HCT116 (cell line): Measurements from ENCODE around the gene ABHD16A. TPM values are rescaled to one million over a fixed set of nuclear protein-coding genes. Genes with fewer than 3 reads are reported as not detected.
A peak's percentile ranks its signal among the peaks of the same experiment; 100 is the strongest.

Source experiments
- ATAC-seq: fragments of 200-7000 bp; cut with Tn5 transposase; 2 replicates; pipeline ENCODE4 v1.9.1; 2020; ENCODE audit warnings: mild to moderate bottlenecking, moderate library complexity
- BruUV-seq: library from RNA; stranded (reverse); fragments of 400-500 nt; replicated peaks from 2 replicates; lab custom pipeline; 2021; lab: Mats Ljungman, UMichigan
- CTCF ChIA-PET: fragments of 300-600 bp; sonication (Branson Sonifier 250); formaldehyde crosslinking; loops from one replicate; lab custom pipeline; 2021; ENCODE audit warnings: antibody characterized with exemption; lab: Charles Lee
- POLR2A ChIA-PET: fragments of 300-600, 350-600 bp; sonication (Branson Sonifier 250); formaldehyde crosslinking; loops from one replicate; lab custom pipeline; 2021; ENCODE audit warnings: antibody characterized with exemption; lab: Charles Lee
- RAD21 ChIA-PET, 2 experiments: fragments of 300-600 bp; sonication (Branson Sonifier 250); formaldehyde crosslinking; loops; one replicate each; lab custom pipeline; 2023; ENCODE audit warnings: low total read pairs in 2 of 2; ENCODE audit not compliant: uncharacterized antibody in 2 of 2, unreplicated experiment in 2 of 2, low non-redundant PET in 1 of 2; lab: Charles Lee
- DNase-seq: peaks from one replicate; pipeline ENCODE4 v3.0.0-alpha.2; 2010; ENCODE audit warnings: low read depth, low spot score
- H2AFZ ChIP-seq: fragments of 200-600 bp; shearing (Covaris generic), sonication (generic); 2 replicates; pipeline ENCODE4 v1.6.1; 2017; ENCODE audit warnings: low read depth, mixed run types, mixed read lengths, antibody characterized with exemption, low read length; ENCODE audit not compliant: poor library complexity, severe bottlenecking
- H3K27ac ChIP-seq: 2 replicates; pipeline ENCODE4 v1.5.1; 2012; ENCODE audit warnings: low read depth, low read length
- H3K27me3 ChIP-seq: fragments of 200-600 bp; sonication (generic); 2 replicates; pipeline ENCODE4 v1.6.1; 2016; ENCODE audit warnings: mixed run types, low read length, mixed read lengths; ENCODE audit not compliant: insufficient read depth
- H3K36me3 ChIP-seq, 2 experiments: fragments of 200-500 bp in 1 of 2; fragments of 200-600 bp in 1 of 2; sonication (Bioruptor generic) in 1 of 2; sonication (generic) in 1 of 2; 2 replicates each; pipeline versions ENCODE4 v1.5.1 to v1.6.1; 2014 to 2016; ENCODE audit warnings: low read length in 2 of 2, inconsistent platforms in 1 of 2, mixed read lengths in 1 of 2, mixed run types in 1 of 2; ENCODE audit not compliant: insufficient read depth in 2 of 2, control insufficient read depth in 1 of 2
- H3K4me1 ChIP-seq, 2 experiments: fragments of 200-600 bp in 1 of 2; sonication (generic) in 1 of 2; 2 replicates each; pipeline versions ENCODE4 v1.5.1 to v1.6.1; 2012 to 2017; ENCODE audit warnings: low read length in 2 of 2, inconsistent platforms in 1 of 2, mild to moderate bottlenecking in 1 of 2, mixed read lengths in 1 of 2, mixed run types in 1 of 2, moderate library complexity in 1 of 2; ENCODE audit not compliant: insufficient read depth in 2 of 2, control insufficient read depth in 1 of 2
- H3K4me2 ChIP-seq: fragments of 200-600 bp; sonication (generic); 2 replicates; pipeline ENCODE4 v1.6.1; 2017; ENCODE audit warnings: mixed run types, low read length, mixed read lengths
- H3K4me3 ChIP-seq, 2 experiments: fragments of 200-600 bp in 1 of 2; sonication (generic) in 1 of 2; replicated peaks in 1 of 2; 2 replicates each; pipeline ENCODE4 v1.5.1; 2011 to 2016; ENCODE audit warnings: low read length in 2 of 2, control low read depth in 1 of 2, low read depth in 1 of 2, mild to moderate bottlenecking in 1 of 2, mixed read lengths in 1 of 2, mixed run types in 1 of 2
- H3K79me2 ChIP-seq: fragments of 200-600 bp; sonication (generic); 2 replicates; pipeline ENCODE4 v1.6.1; 2017; ENCODE audit warnings: mild to moderate bottlenecking, mixed run types, low read length, moderate library complexity, mixed read lengths; ENCODE audit not compliant: insufficient read depth
- H3K9ac ChIP-seq: fragments of 200-600 bp; sonication (generic); 2 replicates; pipeline ENCODE4 v1.6.1; 2016; ENCODE audit warnings: low read length, mixed read lengths
- H3K9me2 ChIP-seq: fragments of 200-600 bp; sonication (generic), shearing (Covaris generic); 2 replicates; pipeline ENCODE4 v1.6.1; 2017; ENCODE audit warnings: mixed run types, mild to moderate bottlenecking, moderate library complexity; ENCODE audit not compliant: insufficient read depth
- H3K9me3 ChIP-seq, 2 experiments: fragments of 200-500 bp in 1 of 2; fragments of 200-600 bp in 1 of 2; sonication (Bioruptor generic) in 1 of 2; sonication (generic) in 1 of 2; 2 replicates each; pipeline ENCODE4 v1.6.1; 2014 to 2017; ENCODE audit warnings: low read length in 2 of 2, mixed read lengths in 2 of 2, inconsistent platforms in 1 of 2, low read depth in 1 of 2, mild to moderate bottlenecking in 1 of 2, mixed run types in 1 of 2, moderate library complexity in 1 of 2; ENCODE audit not compliant: control insufficient read depth in 1 of 2, insufficient read depth in 1 of 2
- H4K20me1 ChIP-seq: fragments of 200-600 bp; sonication (generic), shearing (Covaris generic); 2 replicates; pipeline ENCODE4 v1.6.1; 2017; ENCODE audit warnings: mixed run types, mild to moderate bottlenecking, moderate library complexity; ENCODE audit not compliant: insufficient read depth
- EZH2phosphoT487 ChIP-seq: fragments of 200-600 bp; IDR thresholded peaks from 2 replicates; pipeline ENCODE4 v1.6.1; 2018; ENCODE audit warnings: antibody characterized with exemption, borderline replicate concordance
- FOSL1 ChIP-seq: IDR thresholded peaks from 2 replicates; pipeline ENCODE4 v1.6.1; 2012; ENCODE audit warnings: low read depth
- RAD21 ChIP-seq: IDR thresholded peaks from 2 replicates; pipeline ENCODE4 v1.6.1; 2012; ENCODE audit warnings: low read depth, mild to moderate bottlenecking
- SP1 ChIP-seq: IDR thresholded peaks from 2 replicates; pipeline ENCODE4 v1.6.1; 2012; ENCODE audit warnings: low read depth
- ZNF274 ChIP-seq: fragments of 200-500 bp; sonication (Bioruptor generic); IDR thresholded peaks from 2 replicates; pipeline ENCODE4 v1.6.1; 2014; ENCODE audit warnings: mild to moderate bottlenecking, low read depth, low read length, inconsistent platforms
- intact Hi-C: fragments of 100-400 bp; cut with micrococcal nuclease; formaldehyde crosslinking; loops from 2 replicates; pipeline ENCODE4 v1.10.0; 2022
- total RNA-seq: library from RNA; stranded (reverse); gene quantifications from one replicate; pipeline ENCODE4 v1.2.1, GENCODE V29; 2021; ENCODE audit not compliant: unreplicated experiment

Gene ABHD16A
- total RNA-seq, 1 experiment from 2014 or later = 32.4 TPM

DNA sequence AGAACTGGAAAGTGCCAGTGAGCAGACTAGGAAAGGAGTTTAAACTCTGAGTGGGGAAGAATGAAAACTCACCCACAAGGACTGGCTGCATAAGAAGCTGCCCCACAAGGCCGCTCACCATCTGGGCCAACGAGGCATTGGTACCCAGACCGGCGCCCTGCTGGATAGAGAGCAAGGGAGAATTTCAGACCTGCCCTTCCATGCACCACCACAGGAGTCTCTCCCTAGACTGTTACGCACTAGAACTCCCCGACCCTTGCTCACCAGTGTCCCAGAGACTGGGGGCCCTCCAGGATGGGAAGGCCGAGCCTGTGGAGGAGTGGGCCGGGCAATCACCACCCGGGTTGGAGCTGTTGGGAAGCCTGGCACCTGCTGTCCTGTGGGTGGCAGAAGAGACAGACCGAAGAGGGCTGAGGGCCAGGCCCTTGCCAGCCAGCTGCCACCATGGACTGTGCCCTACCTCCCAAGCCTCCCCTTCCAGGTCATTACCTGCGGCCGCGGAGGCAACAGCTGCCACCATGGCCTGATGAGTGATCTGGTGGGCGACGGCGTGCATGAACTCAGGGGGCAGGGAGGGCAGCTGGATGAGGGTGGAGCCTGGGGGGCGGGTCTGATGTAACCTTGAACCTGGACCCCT lies 59.2 kb downstream of the ABHD16A start:
- no peak overlapping the region for H3K27ac ChIP-seq
- no TSS peak for BruUV-seq
- H4K20me1 ChIP-seq = no peaks in the 10 kb centered on the region
- TF ChIP-seq FOSL1 = no peak
- TF ChIP-seq RAD21 = no peak
- no peak for TF ChIP-seq ZNF274
- TF ChIP-seq EZH2phosphoT487 = no peak
- TF ChIP-seq SP1 = no peak
- TF ChIP-seq, all 23 proteins: peak for 0
- Histone ChIP-seq H3K27me3 (no peaks in the 10 kb centered on the region), H3K4me3 (no peak overlapping the region), H3K4me1 (no peaks in the 10 kb centered on the region), H3K9ac (no peak overlapping the region), H2AFZ (no peak overlapping the region), H3K4me2 (no peak overlapping the region), H3K9me2 (no peaks in the 10 kb centered on the region), H3K9me3 (no peaks in the 10 kb centered on the region), H3K36me3 (peaks cover 57 to 66% of the 10 kb centered on the region in 2 experiments; a peak in 3 of 4 replicates), H3K79me2 (peaks cover 19% of the 10 kb centered on the region)
- RAD21 ChIA-PET = no interaction called here
- POLR2A ChIA-PET = no interaction called here
- CTCF ChIA-PET = no interaction called here
- DNase-seq (no peak), ATAC-seq (peak; percentile 48)
- intact Hi-C loops = no loop called here

DNA sequence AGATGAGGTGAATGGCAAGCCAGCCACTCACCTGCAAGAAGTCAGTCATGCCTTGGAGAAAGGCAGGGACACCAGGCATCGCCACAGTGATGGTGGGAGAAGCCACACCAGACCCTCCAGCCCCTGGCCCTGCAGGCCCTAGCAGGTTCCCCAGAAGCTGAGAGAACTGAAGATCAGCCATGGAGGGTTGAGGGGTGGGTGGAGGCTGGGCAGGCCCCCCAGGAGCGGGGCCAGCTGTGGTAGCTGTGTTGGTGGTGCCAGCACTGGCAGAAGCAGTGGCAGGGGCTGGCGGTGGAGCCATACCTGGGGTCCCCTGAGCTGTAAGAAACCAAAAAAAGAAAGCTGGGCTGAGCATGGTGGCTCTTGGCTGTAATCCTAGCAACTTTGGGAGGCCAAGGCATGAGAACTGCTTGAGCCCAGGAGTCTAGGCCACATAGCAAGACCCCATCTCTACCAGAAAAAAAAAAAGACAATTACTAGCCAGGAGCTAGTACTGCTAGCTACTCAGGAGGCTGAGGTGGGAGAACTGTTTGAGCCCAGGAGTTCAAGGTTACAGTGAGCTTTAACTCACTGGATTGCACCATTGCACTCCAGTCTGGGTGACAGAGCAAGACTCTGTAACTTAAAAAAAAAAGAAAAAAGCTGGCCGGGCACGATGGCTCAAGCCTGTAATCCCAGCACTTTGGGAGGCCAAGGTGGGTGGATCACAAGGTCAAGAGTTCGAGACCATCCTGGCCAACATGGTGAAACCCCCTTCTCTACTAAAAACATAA lies 60.1 kb downstream of the ABHD16A start:
- Histone ChIP-seq H3K4me2 (no peak overlapping the region), H3K27ac (no peak overlapping the region), H3K36me3 (peaks cover 50 to 56% of the 10 kb centered on the region in 2 experiments; a peak in 3 of 4 replicates), H3K27me3 (no peaks in the 10 kb centered on the region), H3K9me3 (no peaks in the 10 kb centered on the region), H3K9ac (no peak overlapping the region), H3K4me1 (no peaks in the 10 kb centered on the region), H3K79me2 (peaks cover 12% of the 10 kb centered on the region; the same call in 1 of the 2 replicates), H2AFZ (no peak overlapping the region), H3K4me3 (no peak overlapping the region), H4K20me1 (no peaks in the 10 kb centered on the region), H3K9me2 (no peaks in the 10 kb centered on the region)
- no TSS peak for BruUV-seq
- ChIA-PET RAD21 (interaction anchor here in 1 of 2 experiments (0.7 kb wide), 1 partner anchor 41 kb away, joined by 12 read pairs; no protein-coding TSS in a partner anchor), POLR2A (no interaction called here), CTCF (no interaction called here)
- TF ChIP-seq ZNF274 = no peak
- intact Hi-C loops = no loop called here
- ATAC-seq = no peak
- DNase-seq = no peak
